PC-3 (cell line): Measurements from ENCODE around the gene MYL9.
A peak's percentile ranks its signal among the peaks of the same experiment; 100 is the strongest.

Experiments
- EZH2 ChIP-seq: fragments of 300-600 bp; sonication (generic); IDR thresholded peaks from one replicate; pipeline ENCODE4 v1.6.1; 2017; ENCODE audit warnings: antibody characterized with exemption, mild to moderate bottlenecking, low read length; ENCODE audit not compliant: unreplicated experiment
- EZH2phosphoT487 ChIP-seq: fragments of 300-600 bp; sonication (generic); IDR thresholded peaks from 2 replicates; pipeline ENCODE4 v1.6.1; 2018; ENCODE audit warnings: mild to moderate bottlenecking, antibody characterized with exemption, low read length, borderline replicate concordance
- TF ChIP-seq, protein P1 (sequence below): fragments of 300-600 bp; sonication (generic); conservative IDR thresholded peaks from 2 replicates; pipeline ENCODE4 v1.5.1; 2017; ENCODE audit warnings: antibody characterized with exemption, low read depth, mild to moderate bottlenecking, low read length

DNA sequence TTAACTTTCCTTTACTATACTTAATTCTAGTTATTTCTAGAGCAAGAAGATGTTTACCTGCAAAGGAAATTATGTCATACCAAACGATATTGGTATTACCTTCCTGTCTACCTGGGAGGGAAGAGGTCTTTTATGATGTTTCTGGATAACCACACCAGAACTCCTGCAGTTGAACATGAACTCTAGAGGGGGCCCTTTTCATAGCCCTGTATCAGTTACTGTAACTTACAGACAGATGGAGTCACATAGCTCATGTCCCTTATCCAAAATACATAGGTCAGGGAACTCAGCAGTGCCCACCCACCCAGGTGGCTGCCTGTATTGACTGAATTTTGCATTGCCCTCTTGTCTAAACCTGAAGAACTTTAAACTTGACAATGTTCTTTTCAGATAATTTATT is 35.1 kb upstream of the MYL9 start:
- TF ChIP-seq, protein P1, sequence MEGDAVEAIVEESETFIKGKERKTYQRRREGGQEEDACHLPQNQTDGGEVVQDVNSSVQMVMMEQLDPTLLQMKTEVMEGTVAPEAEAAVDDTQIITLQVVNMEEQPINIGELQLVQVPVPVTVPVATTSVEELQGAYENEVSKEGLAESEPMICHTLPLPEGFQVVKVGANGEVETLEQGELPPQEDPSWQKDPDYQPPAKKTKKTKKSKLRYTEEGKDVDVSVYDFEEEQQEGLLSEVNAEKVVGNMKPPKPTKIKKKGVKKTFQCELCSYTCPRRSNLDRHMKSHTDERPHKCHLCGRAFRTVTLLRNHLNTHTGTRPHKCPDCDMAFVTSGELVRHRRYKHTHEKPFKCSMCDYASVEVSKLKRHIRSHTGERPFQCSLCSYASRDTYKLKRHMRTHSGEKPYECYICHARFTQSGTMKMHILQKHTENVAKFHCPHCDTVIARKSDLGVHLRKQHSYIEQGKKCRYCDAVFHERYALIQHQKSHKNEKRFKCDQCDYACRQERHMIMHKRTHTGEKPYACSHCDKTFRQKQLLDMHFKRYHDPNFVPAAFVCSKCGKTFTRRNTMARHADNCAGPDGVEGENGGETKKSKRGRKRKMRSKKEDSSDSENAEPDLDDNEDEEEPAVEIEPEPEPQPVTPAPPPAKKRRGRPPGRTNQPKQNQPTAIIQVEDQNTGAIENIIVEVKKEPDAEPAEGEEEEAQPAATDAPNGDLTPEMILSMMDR: peak; percentile 67
- no peak for TF ChIP-seq EZH2
- no peak for TF ChIP-seq EZH2phosphoT487
